Activated CD8-positive, alpha-beta memory T cell treated with anti-CD3 and anti-CD28 coated beads, Interleukin-2, amount 50 U/mL, for 4 hours (primary cell): ENCODE measurements around the gene CCL13.
"Not testable (repeated sequence)": the region's sequence is repeated elsewhere in the genome, so short reads cannot be mapped to it uniquely, and the experiment has no call there.

Experiments
- DNase-seq: peaks from one replicate; pipeline ENCODE4 v3.0.0-alpha.2; 2020

CCL13 gene

GRCh38 chr17:34356194-34356593 is at the start of gene CCL13:
Gene CCL13 (plus strand): TSS chr17:34356480. CDS start chr17:34356527, 47 bp downstream.
- no peak for DNase-seq

GRCh38 chr17:34307110-34307509 is 49.2 kb upstream of the CCL13 start:
- no peak for DNase-seq

- DNase-seq, result no peak
Observed at GRCh38 chr17:34308371-34308770, 47.9 kb upstream of the CCL13 start.

GRCh38 chr17:34311291-34311690 is 45.0 kb upstream of the CCL13 start:
- DNase-seq, result no peak

- DNase-seq, result no peak
Observed at GRCh38 chr17:34312080-34312479, 44.2 kb upstream of the CCL13 start.

GRCh38 chr17:34313164-34313563 is 43.1 kb upstream of the CCL13 start:
- no peak for DNase-seq

GRCh38 chr17:34314279-34314678 is 42.0 kb upstream of the CCL13 start:
- DNase-seq, result no peak

- no peak for DNase-seq
Observed at GRCh38 chr17:34318474-34318873, 37.8 kb upstream of the CCL13 start.

GRCh38 chr17:34319039-34319483 is 37.2 kb upstream of the CCL13 start, which contains the start of gene CCL8:
Gene CCL8 (plus strand): TSS chr17:34319435. CDS start chr17:34319502, 67 bp downstream.
- no peak for DNase-seq

GRCh38 chr17:34321964-34322363 is 34.3 kb upstream of the CCL13 start:
- DNase-seq, result no peak

GRCh38 chr17:34327580-34327979 is 28.7 kb upstream of the CCL13 start:
- not testable (repeated sequence) for DNase-seq

GRCh38 chr17:34337701-34338100 is 18.6 kb upstream of the CCL13 start:
- DNase-seq, result no peak

- no peak for DNase-seq
Observed at GRCh38 chr17:34339138-34339770, 17.0 kb upstream of the CCL13 start.

GRCh38 chr17:34341916-34342315 is 14.4 kb upstream of the CCL13 start:
- DNase-seq, result no peak

GRCh38 chr17:34347063-34347462 is 9.2 kb upstream of the CCL13 start:
- DNase-seq, result no peak

- DNase-seq, result no peak
Observed at GRCh38 chr17:34349751-34350150, 6.5 kb upstream of the CCL13 start.

- no peak for DNase-seq
Observed at GRCh38 chr17:34351096-34351495, 5.2 kb upstream of the CCL13 start.

GRCh38 chr17:34352191-34352590 is 4.1 kb upstream of the CCL13 start:
- no peak for DNase-seq

GRCh38 chr17:34354637-34355036 is 1.6 kb upstream of the CCL13 start:
- no peak for DNase-seq

GRCh38 chr17:34357398-34357797 is 1.1 kb downstream of the CCL13 start:
- no peak for DNase-seq

- no peak for DNase-seq
Observed at GRCh38 chr17:34358631-34359030, 2.4 kb downstream of the CCL13 start.

- no peak for DNase-seq
Observed at GRCh38 chr17:34360601-34361270, 4.5 kb downstream of the CCL13 start.

- DNase-seq, result peak; percentile 55
Observed at GRCh38 chr17:34361478-34362061, 5.3 kb downstream of the CCL13 start.

- DNase-seq, result no peak
Observed at GRCh38 chr17:34363183-34363661, 6.9 kb downstream of the CCL13 start, which contains the start of gene CCL1. Gene CCL1 (minus strand): TSS chr17:34363233. CDS start chr17:34363161, 72 bp downstream.
